HG03196 (cell line): ENCODE results near the gene BTBD16.

Source experiments
- ATAC-seq: cut with Tn5 transposase; IDR thresholded peaks from one replicate; pipeline ENCODE4 v1.9.1; 2021; ENCODE audit not compliant: unreplicated experiment

Gene BTBD16

GRCh38 chr10:122271076-122271475 lies at the start of gene BTBD16:
Gene BTBD16 (plus strand): TSS chr10:122271296. CDS start chr10:122275082, 3,786 bp downstream.
- ATAC-seq, result no peak

GRCh38 chr10:122221958-122222357 lies 49.1 kb upstream of the BTBD16 start:
- ATAC-seq, result no peak

- no peak for ATAC-seq
Measured at GRCh38 chr10:122222638-122223037, 48.5 kb upstream of the BTBD16 start.

- ATAC-seq, result no peak
Measured at GRCh38 chr10:122224159-122224558, 46.9 kb upstream of the BTBD16 start.

- ATAC-seq, result no peak
Measured at GRCh38 chr10:122225330-122225729, 45.8 kb upstream of the BTBD16 start.

GRCh38 chr10:122227754-122228153 lies 43.3 kb upstream of the BTBD16 start:
- ATAC-seq, result no peak

- ATAC-seq, result no peak
Measured at GRCh38 chr10:122229666-122230065, 41.4 kb upstream of the BTBD16 start.

GRCh38 chr10:122230222-122230621 lies 40.9 kb upstream of the BTBD16 start:
- ATAC-seq, result no peak

- no peak for ATAC-seq
Measured at GRCh38 chr10:122232769-122233168, 38.3 kb upstream of the BTBD16 start.

- ATAC-seq, result no peak
Measured at GRCh38 chr10:122233857-122234348, 37.2 kb upstream of the BTBD16 start.

- no peak for ATAC-seq
Measured at GRCh38 chr10:122234416-122234815, 36.7 kb upstream of the BTBD16 start.

- no peak for ATAC-seq
Measured at GRCh38 chr10:122236690-122237306, 34.3 kb upstream of the BTBD16 start.

- ATAC-seq, result no peak
Measured at GRCh38 chr10:122237331-122237990, 33.6 kb upstream of the BTBD16 start.

GRCh38 chr10:122239578-122240257 lies 31.4 kb upstream of the BTBD16 start:
- ATAC-seq, result no peak

- ATAC-seq, result no peak
Measured at GRCh38 chr10:122240401-122240800, 30.7 kb upstream of the BTBD16 start.

GRCh38 chr10:122241836-122242235 lies 29.3 kb upstream of the BTBD16 start:
- ATAC-seq, result no peak

- ATAC-seq, result no peak
Measured at GRCh38 chr10:122243550-122243949, 27.5 kb upstream of the BTBD16 start.

- no peak for ATAC-seq
Measured at GRCh38 chr10:122244001-122244975, 26.8 kb upstream of the BTBD16 start.

- no peak for ATAC-seq
Measured at GRCh38 chr10:122245136-122245535, 26.0 kb upstream of the BTBD16 start.

GRCh38 chr10:122245897-122246296 lies 25.2 kb upstream of the BTBD16 start:
- no peak for ATAC-seq
